Stimulated activated memory B cell treated with anti-CD40 and anti-IgM and Interleukin-4, amounts not matched to agents 10 μg/mL and 1 μg/mL and 100 μg/mL, for 72 hours (primary cell): Measurements from ENCODE around the gene SRMS.
"Not testable (repeated sequence)": the region's sequence is repeated elsewhere in the genome, so short reads cannot be mapped to it uniquely, and the experiment has no call there.

Source experiments
- ATAC-seq: fragments of 150-1000 bp; cut with Tn5 transposase; 2 replicates; pipeline ENCODE4 v1.10.0; 2021
- H3K27ac Mint-ChIP-seq: one replicate; pipeline ENCODE4 v1.8.0; 2022; ENCODE audit warnings: mild to moderate bottlenecking, mixed read lengths
- H3K27me3 Mint-ChIP-seq: one replicate; pipeline ENCODE4 v1.8.0; 2022; ENCODE audit warnings: mixed read lengths
- H3K36me3 Mint-ChIP-seq: one replicate; pipeline ENCODE4 v1.8.0; 2022; ENCODE audit warnings: mixed read lengths
- H3K4me1 Mint-ChIP-seq: one replicate; pipeline ENCODE4 v1.8.0; 2022; ENCODE audit warnings: mixed read lengths
- H3K4me3 Mint-ChIP-seq: one replicate; pipeline ENCODE4 v1.8.0; 2022; ENCODE audit warnings: mild to moderate bottlenecking, moderate library complexity, mixed read lengths
- H3K9me3 Mint-ChIP-seq: one replicate; pipeline ENCODE4 v1.8.0; 2022; ENCODE audit warnings: mixed read lengths

Gene SRMS

GRCh38 chr20:63562461-63563224, 15.1 kb upstream of the SRMS start:
- ATAC-seq: peak; percentile 17
- Mint-ChIP-seq H3K27ac (no peak overlapping the region), H3K9me3 (peaks cover 3% of the 10 kb centered on the region), H3K4me3 (no peak overlapping the region), H3K36me3 (peaks cover 30% of the 10 kb centered on the region), H3K27me3 (no peaks in the 10 kb centered on the region), H3K4me1 (peaks cover 9% of the 10 kb centered on the region)

GRCh38 chr20:63561624-63562396, 14.3 kb upstream of the SRMS start:
- ATAC-seq: no peak
- Mint-ChIP-seq H3K9me3 (peaks cover 3% of the 10 kb centered on the region), H3K27ac (no peak overlapping the region), H3K4me1 (peaks cover under 1% of the 10 kb centered on the region), H3K4me3 (no peak overlapping the region), H3K36me3 (peaks cover 30% of the 10 kb centered on the region), H3K27me3 (no peaks in the 10 kb centered on the region)

DNA sequence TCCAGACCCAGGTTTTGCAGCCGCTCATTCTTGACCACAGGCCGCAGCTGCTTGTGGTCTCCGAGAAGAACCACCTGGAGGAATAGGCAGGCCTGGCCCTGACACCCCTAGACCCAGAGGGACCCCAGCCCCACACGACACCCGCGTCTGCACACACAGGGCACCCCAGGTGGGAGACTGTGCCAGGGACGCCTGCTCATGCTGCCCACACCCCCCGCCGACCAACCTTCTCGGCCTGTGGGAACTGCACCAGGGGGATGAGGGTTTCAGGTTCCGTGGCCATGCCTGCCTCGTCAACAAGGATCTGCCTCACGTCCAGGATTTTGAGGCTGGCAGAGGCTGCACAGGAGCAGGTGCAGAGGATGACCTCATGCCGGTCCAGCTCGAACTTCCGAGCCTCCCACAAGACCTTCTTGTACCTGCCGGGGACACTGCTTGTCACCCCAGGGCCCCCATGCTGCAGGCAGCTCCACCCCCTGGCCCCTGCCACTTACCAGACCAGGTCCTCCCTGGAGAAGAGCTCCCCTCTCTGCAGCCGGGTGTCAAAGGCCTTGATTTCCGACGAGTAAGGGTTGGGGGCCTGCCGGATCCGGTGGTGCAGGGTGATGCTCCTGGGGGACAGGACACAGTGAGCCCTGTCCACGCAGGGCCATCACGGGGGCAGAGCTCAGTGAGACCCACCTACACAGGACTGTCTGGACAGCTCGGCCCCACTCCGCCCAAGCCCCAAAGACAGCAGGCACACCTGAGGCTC, 13.5 kb upstream of the SRMS start:
- H3K27ac Mint-ChIP-seq: no peak overlapping the region
- no peak overlapping the region for H3K4me3 Mint-ChIP-seq
- H3K27me3 Mint-ChIP-seq: no peaks in the 10 kb centered on the region
- no peak for ATAC-seq
- peaks cover 3% of the 10 kb centered on the region for H3K9me3 Mint-ChIP-seq
- no peaks in the 10 kb centered on the region for H3K4me1 Mint-ChIP-seq
- peaks cover 30% of the 10 kb centered on the region for H3K36me3 Mint-ChIP-seq

GRCh38 chr20:63560333-63560805, 12.8 kb upstream of the SRMS start:
- H3K27me3 Mint-ChIP-seq: no peaks in the 10 kb centered on the region
- peaks cover 2% of the 10 kb centered on the region for H3K4me1 Mint-ChIP-seq
- H3K4me3 Mint-ChIP-seq: no peak overlapping the region
- no peak for ATAC-seq
- H3K36me3 Mint-ChIP-seq: peaks cover 25% of the 10 kb centered on the region
- no peak overlapping the region for H3K27ac Mint-ChIP-seq
- peaks cover 3% of the 10 kb centered on the region for H3K9me3 Mint-ChIP-seq

GRCh38 chr20:63559485-63560332, 12.2 kb upstream of the SRMS start:
- Mint-ChIP-seq H3K36me3 (peaks cover 23% of the 10 kb centered on the region), H3K27ac (peak overlapping the region; percentile 48)
- not testable (repeated sequence) for H3K4me3 Mint-ChIP-seq, ATAC-seq, H3K27me3 Mint-ChIP-seq, H3K4me1 Mint-ChIP-seq, H3K9me3 Mint-ChIP-seq

- Mint-ChIP-seq H3K27ac (peak overlapping the region; percentile 48), H3K4me3 (no peak overlapping the region), H3K4me1 (peaks cover 15% of the 10 kb centered on the region), H3K36me3 (peaks cover 23% of the 10 kb centered on the region), H3K27me3 (no peaks in the 10 kb centered on the region), H3K9me3 (peaks cover 3% of the 10 kb centered on the region)
- ATAC-seq: no peak
Observed at GRCh38 chr20:63558804-63559484, 11.4 kb upstream of the SRMS start.

GRCh38 chr20:63557481-63557891, 9.9 kb upstream of the SRMS start:
- Mint-ChIP-seq H3K9me3 (peaks cover 3% of the 10 kb centered on the region), H3K36me3 (peaks cover 23% of the 10 kb centered on the region), H3K27ac (no peak overlapping the region), H3K4me3 (no peak overlapping the region), H3K4me1 (peaks cover 24% of the 10 kb centered on the region), H3K27me3 (no peaks in the 10 kb centered on the region)
- ATAC-seq: no peak

DNA sequence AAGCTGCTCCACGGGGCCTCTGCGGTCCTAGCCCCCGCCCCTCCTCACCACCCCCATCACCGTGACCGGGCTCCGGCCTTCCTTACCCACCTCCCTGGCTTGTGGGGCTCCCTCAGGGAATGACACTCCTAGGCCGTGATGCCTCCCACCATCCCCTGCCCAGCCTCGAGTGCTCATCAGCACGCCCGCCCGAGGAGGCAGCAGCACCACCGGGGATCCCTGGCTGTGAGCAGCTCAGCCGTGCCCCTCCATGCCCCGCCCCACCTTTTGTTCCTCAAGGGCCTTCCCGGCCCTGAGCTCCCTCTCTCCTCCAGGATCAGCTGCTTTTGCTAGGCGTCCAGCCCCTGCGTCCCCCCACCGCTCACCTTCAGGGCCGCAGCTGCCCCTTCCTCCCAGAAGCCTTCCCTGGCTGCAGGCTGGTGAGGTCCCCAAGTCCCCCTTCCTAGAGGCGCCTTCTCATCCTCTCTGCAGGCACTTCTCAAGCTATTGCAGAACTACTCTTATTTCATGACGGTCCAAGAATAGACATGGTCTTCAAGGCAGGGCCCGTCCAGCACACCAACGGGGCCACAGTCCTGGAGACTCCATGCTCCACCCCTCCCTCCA, 9.4 kb upstream of the SRMS start:
- Mint-ChIP-seq H3K4me1 (peaks cover 29% of the 10 kb centered on the region), H3K4me3 (no peak overlapping the region), H3K27ac (no peak overlapping the region)

GRCh38 chr20:63555661-63556381, 8.3 kb upstream of the SRMS start:
- Mint-ChIP-seq H3K27ac (no peak overlapping the region), H3K4me3 (no peak overlapping the region)

More for the DNA sequence above, 9.4 kb upstream of the SRMS start:
- Mint-ChIP-seq H3K9me3 (peaks cover 3% of the 10 kb centered on the region), H3K36me3 (peaks cover 23% of the 10 kb centered on the region), H3K27me3 (no peaks in the 10 kb centered on the region)
- no peak for ATAC-seq

GRCh38 chr20:63554361-63555278, 7.1 kb upstream of the SRMS start:
- Mint-ChIP-seq H3K36me3 (peaks cover 10% of the 10 kb centered on the region), H3K27ac (peak overlapping the region; percentile 76), H3K9me3 (peaks cover 3% of the 10 kb centered on the region), H3K4me3 (peak overlapping the region; percentile 77), H3K4me1 (peaks cover 44% of the 10 kb centered on the region), H3K27me3 (peaks cover 16% of the 10 kb centered on the region)
- peak; percentile 69 for ATAC-seq

More at GRCh38 chr20:63555661-63556381, 8.3 kb upstream of the SRMS start:
- ATAC-seq: no peak
- Mint-ChIP-seq H3K27me3 (peaks cover 4% of the 10 kb centered on the region), H3K36me3 (peaks cover 18% of the 10 kb centered on the region), H3K4me1 (peaks cover 36% of the 10 kb centered on the region), H3K9me3 (peaks cover 3% of the 10 kb centered on the region)

- peak within 1 kb of the TSS; percentile 77 for H3K4me3 Mint-ChIP-seq
- no peaks in the 10 kb centered on the region for H3K9me3 Mint-ChIP-seq
- peak within 1 kb of the TSS; percentile 76 for H3K27ac Mint-ChIP-seq
- H3K4me1 Mint-ChIP-seq: peaks cover 52% of the 10 kb centered on the region
- peaks cover 23% of the 10 kb centered on the region for H3K27me3 Mint-ChIP-seq
- peak; percentile 67 for ATAC-seq
- H3K36me3 Mint-ChIP-seq: peaks cover 4% of the 10 kb centered on the region
Observed at GRCh38 chr20:63553933-63554290, 6.4 kb upstream of the SRMS start, which contains the start of gene FNDC11. TSS of gene FNDC11 (plus strand) at chr20:63554159. CDS start at chr20:63555664, 1,505 bp downstream.

- peak; percentile 65 for ATAC-seq
- H3K27me3 Mint-ChIP-seq: peaks cover 24% of the 10 kb centered on the region
- no peaks in the 10 kb centered on the region for H3K36me3 Mint-ChIP-seq
- peaks cover 57% of the 10 kb centered on the region for H3K4me1 Mint-ChIP-seq
- H3K9me3 Mint-ChIP-seq: no peaks in the 10 kb centered on the region
- H3K4me3 Mint-ChIP-seq: peak overlapping the region; percentile 77
- H3K27ac Mint-ChIP-seq: peak overlapping the region; percentile 76
Observed at GRCh38 chr20:63553251-63553932, 5.8 kb upstream of the SRMS start.
